Measurements from ENCODE around the gene SPATA6L.
"Not testable (repeated sequence)": the region's sequence is repeated elsewhere in the genome, so short reads cannot be mapped to it uniquely, and the experiment has no call there.

The SPATA6L gene

GRCh38 chr9:4615778-4616177, 50.5 kb downstream of the SPATA6L start:
- no CpG with 5 or more reads among the region's 5 CpGs for WGBS (ENCODE audit: extremely low coverage, insufficient coverage, low lambda C conversion rate)
- H2BK15ac ChIP-seq (replicated peaks; ENCODE audit: low read depth) = no peak overlapping the region
- H3K23ac ChIP-seq (ENCODE audit: low read length) = no peak overlapping the region
- no peak overlapping the region for H3K4me2 ChIP-seq (ENCODE audit: low read length)
- H3K36me3 ChIP-seq (ENCODE audit: control insufficient read depth, insufficient read depth, low read length) = no peaks in the 10 kb centered on the region
- H3K79me2 ChIP-seq (ENCODE audit: control insufficient read depth, insufficient read depth, low read length) = no peaks in the 10 kb centered on the region
- DNase-seq = no peak
- no peak overlapping the region for H2BK120ac ChIP-seq (ENCODE audit: low read depth, low read length)
- H3K27me3 ChIP-seq (ENCODE audit: insufficient read depth, low read length, poor library complexity) = no peaks in the 10 kb centered on the region
- H4K8ac ChIP-seq (ENCODE audit: low read depth, low read length) = no peak overlapping the region
- H3K56ac ChIP-seq (ENCODE audit: low read length) = no peak overlapping the region
- H3K4me1 ChIP-seq (ENCODE audit: control insufficient read depth, low read depth, low read length) = no peaks in the 10 kb centered on the region
- H2AK5ac ChIP-seq (ENCODE audit: low read length) = no peak overlapping the region
- no peak overlapping the region for H4K5ac ChIP-seq (ENCODE audit: low read length)
- no peak overlapping the region for H3K4ac ChIP-seq (ENCODE audit: low read depth, low read length)
- H3K18ac ChIP-seq (ENCODE audit: low read length) = no peak overlapping the region
- H2BK5ac ChIP-seq (ENCODE audit: low read length) = no peak overlapping the region
- H3K9ac ChIP-seq (ENCODE audit: low read length) = no peak overlapping the region
- H3K79me1 ChIP-seq (ENCODE audit: low read length) = no peaks in the 10 kb centered on the region
- no peak overlapping the region for H3K27ac ChIP-seq (ENCODE audit: low read depth, low read length)
- no peak overlapping the region for H3K4me3 ChIP-seq (ENCODE audit: low read length)

GRCh38 chr9:4615251-4615650, 51.0 kb downstream of the SPATA6L start:
- Histone ChIP-seq H3K27ac (ENCODE audit: low read depth, low read length) (no peak overlapping the region), H3K27me3 (ENCODE audit: insufficient read depth, low read length, poor library complexity) (no peaks in the 10 kb centered on the region), H3K4me2 (ENCODE audit: low read length) (no peak overlapping the region), H3K79me1 (ENCODE audit: low read length) (no peaks in the 10 kb centered on the region), H3K4me1 (ENCODE audit: control insufficient read depth, low read depth, low read length) (no peaks in the 10 kb centered on the region), H3K23ac (ENCODE audit: low read length) (no peak overlapping the region), H3K79me2 (ENCODE audit: control insufficient read depth, insufficient read depth, low read length) (no peaks in the 10 kb centered on the region), H3K9ac (ENCODE audit: low read length) (no peak overlapping the region), H3K36me3 (ENCODE audit: control insufficient read depth, insufficient read depth, low read length) (no peaks in the 10 kb centered on the region), H3K56ac (ENCODE audit: low read length) (no peak overlapping the region), H4K8ac (ENCODE audit: low read depth, low read length) (no peak overlapping the region), H3K4ac (ENCODE audit: low read depth, low read length) (no peak overlapping the region), H4K5ac (ENCODE audit: low read length) (no peak overlapping the region), H2BK120ac (ENCODE audit: low read depth, low read length) (no peak overlapping the region), H3K18ac (ENCODE audit: low read length) (no peak overlapping the region), H2BK5ac (ENCODE audit: low read length) (no peak overlapping the region), H3K4me3 (ENCODE audit: low read length) (no peak overlapping the region), H2AK5ac (ENCODE audit: low read length) (no peak overlapping the region), H2BK15ac (replicated peaks; ENCODE audit: low read depth) (no peak overlapping the region)
- no CpG with 5 or more reads among the region's 4 CpGs for WGBS (ENCODE audit: extremely low coverage, insufficient coverage, low lambda C conversion rate)
- DNase-seq = no peak

GRCh38 chr9:4614627-4615026, 51.7 kb downstream of the SPATA6L start:
- Histone ChIP-seq H2BK15ac (replicated peaks; ENCODE audit: low read depth) (no peak overlapping the region), H3K18ac (ENCODE audit: low read length) (no peak overlapping the region), H3K4ac (ENCODE audit: low read depth, low read length) (no peak overlapping the region), H3K36me3 (ENCODE audit: control insufficient read depth, insufficient read depth, low read length) (no peaks in the 10 kb centered on the region), H2AK5ac (ENCODE audit: low read length) (no peak overlapping the region), H3K56ac (ENCODE audit: low read length) (no peak overlapping the region), H4K8ac (ENCODE audit: low read depth, low read length) (no peak overlapping the region), H2BK120ac (ENCODE audit: low read depth, low read length) (no peak overlapping the region), H3K9ac (ENCODE audit: low read length) (no peak overlapping the region), H3K27ac (ENCODE audit: low read depth, low read length) (no peak overlapping the region), H4K5ac (ENCODE audit: low read length) (no peak overlapping the region), H3K79me2 (ENCODE audit: control insufficient read depth, insufficient read depth, low read length) (no peaks in the 10 kb centered on the region), H3K4me2 (ENCODE audit: low read length) (no peak overlapping the region), H2BK5ac (ENCODE audit: low read length) (no peak overlapping the region), H3K4me1 (ENCODE audit: control insufficient read depth, low read depth, low read length) (no peaks in the 10 kb centered on the region), H3K79me1 (ENCODE audit: low read length) (no peaks in the 10 kb centered on the region), H3K27me3 (ENCODE audit: insufficient read depth, low read length, poor library complexity) (no peaks in the 10 kb centered on the region), H3K4me3 (ENCODE audit: low read length) (no peak overlapping the region), H3K23ac (ENCODE audit: low read length) (no peak overlapping the region)
- no CpG with 5 or more reads among the region's 1 CpG for WGBS (ENCODE audit: extremely low coverage, insufficient coverage, low lambda C conversion rate)
- no peak for DNase-seq

GRCh38 chr9:4606033-4606432, 60.2 kb downstream of the SPATA6L start:
- not testable (repeated sequence) for H3K79me2 ChIP-seq (ENCODE audit: control insufficient read depth, insufficient read depth, low read length); H3K4ac ChIP-seq (ENCODE audit: low read depth, low read length); H2AK5ac ChIP-seq (ENCODE audit: low read length); H3K4me2 ChIP-seq (ENCODE audit: low read length); H3K23ac ChIP-seq (ENCODE audit: low read length); H3K4me3 ChIP-seq (ENCODE audit: low read length); H3K56ac ChIP-seq (ENCODE audit: low read length); H3K36me3 ChIP-seq (ENCODE audit: control insufficient read depth, insufficient read depth, low read length); H4K8ac ChIP-seq (ENCODE audit: low read depth, low read length); H3K18ac ChIP-seq (ENCODE audit: low read length); H2BK5ac ChIP-seq (ENCODE audit: low read length); H2BK120ac ChIP-seq (ENCODE audit: low read depth, low read length); H3K9ac ChIP-seq (ENCODE audit: low read length); H3K27me3 ChIP-seq (ENCODE audit: insufficient read depth, low read length, poor library complexity); H3K79me1 ChIP-seq (ENCODE audit: low read length); H4K5ac ChIP-seq (ENCODE audit: low read length); H2BK15ac ChIP-seq (replicated peaks; ENCODE audit: low read depth); H3K27ac ChIP-seq (ENCODE audit: low read depth, low read length); H3K4me1 ChIP-seq (ENCODE audit: control insufficient read depth, low read depth, low read length); DNase-seq
- no CpG with 5 or more reads among the region's 15 CpGs for WGBS (ENCODE audit: extremely low coverage, insufficient coverage, low lambda C conversion rate)

- peak; percentile 81 for DNase-seq
- Histone ChIP-seq H3K79me1 (ENCODE audit: low read length) (no peaks in the 10 kb centered on the region), H2BK120ac (ENCODE audit: low read depth, low read length) (no peak overlapping the region), H2BK5ac (ENCODE audit: low read length) (no peak overlapping the region), H3K56ac (ENCODE audit: low read length) (no peak overlapping the region), H4K5ac (ENCODE audit: low read length) (no peak overlapping the region), H3K27ac (ENCODE audit: low read depth, low read length) (no peak overlapping the region), H3K4me1 (ENCODE audit: control insufficient read depth, low read depth, low read length) (no peaks in the 10 kb centered on the region), H2BK15ac (replicated peaks; ENCODE audit: low read depth) (no peak overlapping the region), H2AK5ac (ENCODE audit: low read length) (no peak overlapping the region), H3K4me2 (ENCODE audit: low read length) (no peak overlapping the region), H3K18ac (ENCODE audit: low read length) (no peak overlapping the region), H3K36me3 (ENCODE audit: control insufficient read depth, insufficient read depth, low read length) (no peaks in the 10 kb centered on the region), H3K9ac (ENCODE audit: low read length) (no peak overlapping the region), H3K4ac (ENCODE audit: low read depth, low read length) (no peak overlapping the region), H3K27me3 (ENCODE audit: insufficient read depth, low read length, poor library complexity) (no peaks in the 10 kb centered on the region), H3K79me2 (ENCODE audit: control insufficient read depth, insufficient read depth, low read length) (no peaks in the 10 kb centered on the region), H4K8ac (ENCODE audit: low read depth, low read length) (no peak overlapping the region), H3K4me3 (ENCODE audit: low read length) (no peak overlapping the region), H3K23ac (ENCODE audit: low read length) (no peak overlapping the region)
Observed at GRCh38 chr9:4604678-4605095, 61.6 kb downstream of the SPATA6L start.

GRCh38 chr9:4603830-4604229, 62.5 kb downstream of the SPATA6L start:
- H2BK120ac ChIP-seq (ENCODE audit: low read depth, low read length) = no peak overlapping the region
- H3K79me1 ChIP-seq (ENCODE audit: low read length) = no peaks in the 10 kb centered on the region
- H3K4me1 ChIP-seq (ENCODE audit: control insufficient read depth, low read depth, low read length) = no peaks in the 10 kb centered on the region
- no peak overlapping the region for H2BK15ac ChIP-seq (replicated peaks; ENCODE audit: low read depth)
- no peak overlapping the region for H3K4me2 ChIP-seq (ENCODE audit: low read length)
- no CpG with 5 or more reads among the region's 5 CpGs for WGBS (ENCODE audit: extremely low coverage, insufficient coverage, low lambda C conversion rate)
- H3K4ac ChIP-seq (ENCODE audit: low read depth, low read length) = no peak overlapping the region
- H3K4me3 ChIP-seq (ENCODE audit: low read length) = no peak overlapping the region
- no peak overlapping the region for H2BK5ac ChIP-seq (ENCODE audit: low read length)
- H3K9ac ChIP-seq (ENCODE audit: low read length) = no peak overlapping the region
- H3K36me3 ChIP-seq (ENCODE audit: control insufficient read depth, insufficient read depth, low read length) = no peaks in the 10 kb centered on the region
- H4K5ac ChIP-seq (ENCODE audit: low read length) = no peak overlapping the region
- no peak overlapping the region for H2AK5ac ChIP-seq (ENCODE audit: low read length)
- no peaks in the 10 kb centered on the region for H3K79me2 ChIP-seq (ENCODE audit: control insufficient read depth, insufficient read depth, low read length)
- no peak overlapping the region for H3K23ac ChIP-seq (ENCODE audit: low read length)
- H3K27me3 ChIP-seq (ENCODE audit: insufficient read depth, low read length, poor library complexity) = no peaks in the 10 kb centered on the region
- no peak overlapping the region for H3K27ac ChIP-seq (ENCODE audit: low read depth, low read length)
- H4K8ac ChIP-seq (ENCODE audit: low read depth, low read length) = no peak overlapping the region
- DNase-seq = no peak
- H3K56ac ChIP-seq (ENCODE audit: low read length) = no peak overlapping the region
- no peak overlapping the region for H3K18ac ChIP-seq (ENCODE audit: low read length)
